Endothelial cell of umbilical vein (primary cell): ENCODE measurements around the gene PSTPIP1. TPM values are rescaled to one million over a fixed set of nuclear protein-coding genes. Genes with fewer than 3 reads are reported as not detected.
A peak's percentile ranks its signal among the peaks of the same experiment; 100 is the strongest.

Source experiments
- BruUV-seq: library from RNA; stranded (reverse); fragments of 400-500 nt; replicated peaks from 2 replicates; lab custom pipeline; 2021; lab: Mats Ljungman, UMichigan
- CTCF ChIA-PET: fragments of 300-600, 350-600 bp; sonication (Branson Sonifier 250); formaldehyde crosslinking; loops from one replicate; lab custom pipeline; 2021; ENCODE audit warnings: antibody characterized with exemption, inconsistent platforms; lab: Charles Lee
- POLR2A ChIA-PET: fragments of 300-600, 350-600 bp; sonication (Branson Sonifier 250); formaldehyde crosslinking; loops from one replicate; lab custom pipeline; 2021; ENCODE audit warnings: antibody characterized with exemption, inconsistent platforms; lab: Charles Lee
- DNase-seq: peaks from one replicate; pipeline ENCODE4 v3.0.0-alpha.2; 2011; ENCODE audit warnings: low read depth, low spot score
- FAIRE-seq: peaks from 2 replicates; lab custom pipeline; 2011; peaks lifted over from hg19 to GRCh38; lab: Jason Lieb, UNC
- H2AFZ ChIP-seq: 2 replicates; pipeline ENCODE4 v1.6.0; 2012; ENCODE audit warnings: low read depth, low read length, control low read depth, inconsistent platforms
- H3K27ac ChIP-seq: 2 replicates; pipeline ENCODE4 v1.5.1; 2011; ENCODE audit warnings: low read depth, mild to moderate bottlenecking, control low read depth, low read length, moderate library complexity; ENCODE audit not compliant: insufficient read depth
- H3K27me3 ChIP-seq, 2 experiments: 2 replicates each; pipeline versions ENCODE4 v1.6.0 to v1.6.1; 2011; ENCODE audit warnings: low read length in 2 of 2, mixed read lengths in 1 of 2; ENCODE audit not compliant: control insufficient read depth in 2 of 2, insufficient read depth in 2 of 2
- H3K36me3 ChIP-seq, 2 experiments: 2 replicates in 1 of 2; 3 replicates in 1 of 2; pipeline ENCODE4 v1.5.1; 2011; ENCODE audit warnings: low read length in 2 of 2, mild to moderate bottlenecking in 1 of 2, moderate library complexity in 1 of 2; ENCODE audit not compliant: control insufficient read depth in 2 of 2, insufficient read depth in 2 of 2; ENCODE audit errors: extremely low read depth in 1 of 2
- H3K4me1 ChIP-seq: 3 replicates; pipeline ENCODE4 v1.5.1; 2011; ENCODE audit warnings: mild to moderate bottlenecking, low read length; ENCODE audit not compliant: control insufficient read depth, insufficient read depth; ENCODE audit errors: extremely low read depth
- H3K4me2 ChIP-seq: 2 replicates; pipeline ENCODE4 v1.6.1; 2011; ENCODE audit warnings: low read length, control low read depth, mixed read lengths; ENCODE audit not compliant: insufficient read depth
- H3K4me3 ChIP-seq, 3 experiments: fragments of 200-600 bp in 1 of 3; sonication (generic), shearing (Covaris generic) in 1 of 3; replicated peaks in 1 of 3; 2 replicates each; pipeline ENCODE4 v1.5.1; 2011 to 2016; ENCODE audit warnings: control low read depth in 3 of 3, low read length in 3 of 3, mild to moderate bottlenecking in 2 of 3, inconsistent platforms in 1 of 3, low read depth in 1 of 3, moderate library complexity in 1 of 3; ENCODE audit not compliant: insufficient read depth in 1 of 3
- H3K79me2 ChIP-seq: 2 replicates; pipeline ENCODE4 v1.6.0; 2012; ENCODE audit warnings: low read length, inconsistent platforms; ENCODE audit not compliant: control insufficient read depth, insufficient read depth
- H3K9ac ChIP-seq: replicated peaks from 2 replicates; pipeline ENCODE3; 2011; ENCODE audit warnings: low read length, control low read depth; ENCODE audit not compliant: insufficient read depth; ENCODE audit errors: extremely low read depth
- H3K9me1 ChIP-seq: replicated peaks from 3 replicates; pipeline ENCODE4 v1.6.0; 2011; ENCODE audit warnings: mild to moderate bottlenecking, low read length; ENCODE audit not compliant: control insufficient read depth, insufficient read depth; ENCODE audit errors: extremely low read depth
- H3K9me3 ChIP-seq: replicated peaks from 2 replicates; pipeline ENCODE4 v1.5.1; 2012; ENCODE audit warnings: low read length, inconsistent platforms; ENCODE audit not compliant: control insufficient read depth, insufficient read depth
- H4K20me1 ChIP-seq: replicated peaks from 2 replicates; pipeline ENCODE3; 2011; ENCODE audit warnings: mild to moderate bottlenecking, low read length; ENCODE audit not compliant: control insufficient read depth, insufficient read depth; ENCODE audit errors: extremely low read depth
- EZH2 ChIP-seq: IDR thresholded peaks from 2 replicates; pipeline ENCODE4 v1.6.1; 2012; ENCODE audit warnings: borderline replicate concordance, low read depth, mild to moderate bottlenecking, moderate library complexity, low read length, inconsistent platforms; ENCODE audit not compliant: severe bottlenecking
- GATA2 ChIP-seq: IDR thresholded peaks from 2 replicates; pipeline ENCODE4 v1.7.0; 2011; ENCODE audit warnings: low read depth, mild to moderate bottlenecking, moderate library complexity, mixed read lengths, low read length; ENCODE audit not compliant: insufficient read length, insufficient read depth
- MAX ChIP-seq: IDR thresholded peaks from 2 replicates; pipeline ENCODE4 v1.6.1; 2011; ENCODE audit not compliant: insufficient read depth, insufficient read length
- POLR2A ChIP-seq: IDR thresholded peaks from 2 replicates; pipeline ENCODE4 v1.6.1; 2012; ENCODE audit warnings: low read depth, mild to moderate bottlenecking, control low read depth, low read length
- POLR2AphosphoS5 ChIP-seq: IDR thresholded peaks from 2 replicates; pipeline ENCODE4 v1.6.1; 2012; ENCODE audit warnings: low read depth, mild to moderate bottlenecking, control low read depth, low read length, moderate library complexity; ENCODE audit not compliant: insufficient read depth
- dilution Hi-C: fragments of 300-500 bp; cut with MboI; formaldehyde crosslinking; loops from one replicate; pipeline ENCODE4 v1.15.0; 2019; ENCODE audit warnings: low sequenced_read_pairs; ENCODE audit not compliant: extremely low pct_ligation_motif_present
- intact Hi-C: fragments of 100-400 bp; cut with micrococcal nuclease; formaldehyde crosslinking; loops from one replicate; pipeline ENCODE4 v1.10.0; 2022
- polyA plus RNA-seq, 4 experiments: library from polyadenylated mRNA; depleted of rRNA in 3 of 4; stranded (reverse) in 3 of 4; unstranded in 1 of 4; fragments of >200 nt; gene quantifications; 2 replicates each; pipeline versions ENCODE4 v1.2.1 to v1.2.3, GENCODE V29; 2011 to 2012; ENCODE audit warnings: missing spikeins in 1 of 4
- total RNA-seq: library from RNA; stranded (reverse); gene quantifications from 2 replicates; pipeline ENCODE4 v1.2.3, GENCODE V29; 2021

PSTPIP1 gene
- total and polyA plus RNA-seq, 2 donors (not counting 3 experiments of a cell fraction or from before 2014, with no cell fraction given) = not detected

- Histone ChIP-seq H3K9me3 (no peaks in the 10 kb centered on the region), H2AFZ (no peak overlapping the region), H3K27ac (no peak overlapping the region), H3K9me1 (no peaks in the 10 kb centered on the region), H4K20me1 (no peaks in the 10 kb centered on the region), H3K4me1 (peaks cover 7% of the 10 kb centered on the region), H3K36me3 (no peaks in the 10 kb centered on the region), H3K9ac (no peak overlapping the region), H3K79me2 (no peaks in the 10 kb centered on the region), H3K4me3 (no peak overlapping the region), H3K4me2 (no peak overlapping the region), H3K27me3 (no peaks in the 10 kb centered on the region)
- no peak for DNase-seq
- intact Hi-C loops = no loop called here
- POLR2A ChIA-PET = no interaction called here
- dilution Hi-C loops = no loop called here
- CTCF ChIA-PET = interaction anchor here (0.8 to 1.2 kb wide), 2 partner anchors 16 to 461 kb away, joined by 4 to 7 read pairs; no protein-coding TSS in a partner anchor
- no peak for FAIRE-seq
- no peak for TF ChIP-seq POLR2AphosphoS5
- TF ChIP-seq EZH2 = no peak
- BruUV-seq = no TSS peak
These were observed 87.0 kb downstream of the PSTPIP1 start for GRCh38 chr15:77081971-77082370.

- Histone ChIP-seq H3K27me3 (no peaks in the 10 kb centered on the region), H3K9me3 (no peaks in the 10 kb centered on the region), H3K36me3 (no peaks in the 10 kb centered on the region), H3K4me2 (peak overlapping the region; percentile 71), H3K79me2 (no peaks in the 10 kb centered on the region), H3K4me1 (peaks cover 7% of the 10 kb centered on the region), H4K20me1 (no peaks in the 10 kb centered on the region), H2AFZ (peak overlapping the region; percentile 92), H3K27ac (no peak overlapping the region), H3K9ac (peak overlapping the region; percentile 6), H3K4me3 (peak overlapping the region in 2 of 3 experiments; percentile 13 to 41), H3K9me1 (no peaks in the 10 kb centered on the region)
- ChIA-PET POLR2A (no interaction called here), CTCF (no interaction called here)
- peak; percentile 71 for FAIRE-seq
- DNase-seq = peak; percentile 34
- dilution Hi-C loops = no loop called here
- BruUV-seq = no TSS peak
- TF ChIP-seq POLR2A (no peak), EZH2 (no peak), GATA2 (no peak), MAX (no peak)
- intact Hi-C loops = no loop called here
These were observed 88.6 kb downstream of the PSTPIP1 start for GRCh38 chr15:77083381-77084160.
